ENCODE data around the gene IL17RE. TPM values are rescaled to one million over a fixed set of nuclear protein-coding genes. Genes with fewer than 3 reads are reported as not detected.

The IL17RE gene
- total RNA-seq, 1 donor from 2014 or later: 6.3 TPM

DNA sequence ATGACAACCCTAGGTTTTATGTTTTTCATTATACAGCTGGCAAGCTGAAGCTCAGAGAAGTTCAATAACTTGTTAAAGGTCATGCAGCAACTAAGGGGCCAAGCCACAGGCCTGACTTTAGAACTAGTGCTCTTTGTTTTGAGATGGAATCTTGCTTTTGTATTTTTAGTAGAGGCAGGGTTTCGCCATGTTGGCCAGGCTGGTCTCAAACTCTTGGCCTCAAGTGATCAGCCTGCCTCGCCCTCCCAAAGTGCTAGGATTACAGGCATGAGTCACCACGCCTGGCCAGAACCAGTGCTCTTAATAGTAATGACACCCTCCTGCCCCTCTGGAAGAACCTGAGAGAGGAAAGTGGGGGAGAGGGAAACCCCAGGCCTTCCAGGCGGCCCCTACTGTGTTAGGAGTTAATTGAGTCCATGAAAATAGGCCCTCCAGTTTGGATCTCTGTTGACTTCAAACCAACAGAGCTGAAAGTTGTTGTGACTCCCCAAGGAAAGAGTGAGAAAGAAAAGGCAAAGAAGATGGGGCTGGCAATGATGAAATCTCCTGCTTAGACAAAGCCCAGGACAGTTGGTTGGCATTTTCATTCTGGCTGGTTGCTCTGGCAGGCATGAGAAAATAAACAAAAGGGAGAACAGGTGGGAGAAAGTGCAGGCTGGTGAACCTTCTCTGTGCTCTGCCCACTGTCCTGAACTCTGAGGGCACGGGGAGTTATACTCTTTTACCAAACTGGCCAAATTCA is 53.1 kb downstream of the IL17RE start:
- no peak for DNase-seq

- DNase-seq: no peak
Measured at GRCh38 chr3:9957214-9957613, 54.6 kb downstream of the IL17RE start.

DNA sequence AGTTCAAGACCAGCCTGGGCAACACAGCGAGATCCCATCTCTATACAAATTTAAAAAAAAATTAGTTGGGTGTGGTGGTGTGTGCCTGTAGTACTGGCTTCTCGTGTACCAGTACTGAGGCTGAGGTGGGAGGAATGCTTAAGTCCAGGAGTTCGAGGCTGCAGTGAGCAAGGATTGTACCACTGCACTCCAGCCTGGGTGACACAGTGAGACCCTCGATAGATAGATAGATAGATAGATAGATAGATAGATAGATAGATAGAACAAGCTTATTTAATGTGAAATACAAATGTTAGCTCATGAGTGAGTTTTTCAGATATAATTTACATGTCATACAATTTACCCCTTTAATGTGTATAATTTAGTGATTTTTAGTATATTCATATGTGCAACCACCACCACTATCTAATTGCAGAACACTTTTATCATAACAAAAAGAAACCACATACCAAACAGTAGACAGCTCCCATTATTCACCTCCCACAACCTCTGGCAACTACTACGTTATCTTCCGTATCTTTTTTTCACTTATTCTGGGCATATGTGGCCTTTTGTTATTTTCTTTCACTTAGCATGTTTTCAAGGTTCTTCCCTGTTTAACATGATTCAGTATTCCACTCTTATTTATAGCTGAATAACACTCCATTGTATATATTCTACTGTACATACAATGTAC is 62.7 kb downstream of the IL17RE start:
- DNase-seq: no peak

Small RNAs within 50 kb of the gene (small RNA-seq; reads per million reads assigned to genes)
- gene RNU6-882P (ENCODE audit: low replicate concordance): not detected

Other genes starting within 250 kb of the IL17RE start
- gene CPNE9, start 199.0 kb upstream of the IL17RE start, total RNA-seq: 0.39 TPM
- 12.0 TPM for gene BRPF1, start 171.1 kb upstream of the IL17RE start, total RNA-seq
- 23.5 TPM for gene OGG1, start 152.9 kb upstream of the IL17RE start, total RNA-seq
- gene CAMK1, start 132.9 kb upstream of the IL17RE start, total RNA-seq: 24.6 TPM
- gene TADA3, start 110.4 kb upstream of the IL17RE start, total RNA-seq: 20.8 TPM
- 77.7 TPM for gene ARPC4, start 109.8 kb upstream of the IL17RE start, total RNA-seq
- 64.3 TPM for gene TTLL3, start 92.6 kb upstream of the IL17RE start, total RNA-seq
- gene RPUSD3, start 58.8 kb upstream of the IL17RE start, total RNA-seq: 18.1 TPM
- gene CIDEC, start 22.6 kb upstream of the IL17RE start, total RNA-seq: 29.4 TPM
- 16.3 TPM for gene JAGN1, start 12.2 kb upstream of the IL17RE start, total RNA-seq
- 22.2 TPM for gene IL17RC, start 14.2 kb downstream of the IL17RE start, total RNA-seq
- 25.8 TPM for gene CRELD1, start 31.0 kb downstream of the IL17RE start, total RNA-seq
- gene PRRT3, start 49.6 kb downstream of the IL17RE start, total RNA-seq: 1.2 TPM
- 33.6 TPM for gene EMC3, start 84.0 kb downstream of the IL17RE start, total RNA-seq
- gene FANCD2, start 123.6 kb downstream of the IL17RE start, total RNA-seq: 15.0 TPM
- gene FANCD2OS, start 205.4 kb downstream of the IL17RE start, total RNA-seq: not detected
- 74.1 TPM for gene BRK1, start 212.8 kb downstream of the IL17RE start, total RNA-seq
- gene VHL, start 238.9 kb downstream of the IL17RE start, total RNA-seq: 46.7 TPM